Neural progenitor cell (in vitro differentiated cells): ENCODE results near the gene TLK1. TPM values are rescaled to one million over a fixed set of nuclear protein-coding genes. Genes with fewer than 3 reads are reported as not detected.

Experiments
- DNase-seq: peaks from one replicate; pipeline ENCODE4 v3.0.0-alpha.2; 2016; ENCODE audit warnings: low spot score
- H2AFZ ChIP-seq: fragments of 200-600 bp; sonication (generic); replicated peaks from 2 replicates; pipeline ENCODE4 v1.6.1; 2016; ENCODE audit warnings: antibody characterized with exemption
- H3F3A ChIP-seq: fragments of 200-600 bp; sonication (generic); 2 replicates; pipeline ENCODE4 v1.6.1; 2016; ENCODE audit warnings: antibody characterized with exemption, low read depth
- H3K27ac ChIP-seq: fragments of 200-600 bp; sonication (generic); 2 replicates; pipeline ENCODE4 v1.5.1; 2016; ENCODE audit warnings: mild to moderate bottlenecking
- H3K27me3 ChIP-seq: fragments of 200-600 bp; sonication (generic); 2 replicates; pipeline ENCODE4 v1.6.1; 2016; ENCODE audit warnings: mild to moderate bottlenecking, moderate library complexity
- H3K36me3 ChIP-seq: fragments of 200-600 bp; sonication (generic); 2 replicates; pipeline ENCODE4 v1.5.1; 2016
- H3K4me1 ChIP-seq: fragments of 200-600 bp; sonication (generic); 2 replicates; pipeline ENCODE4 v1.6.1; 2016; ENCODE audit warnings: mixed run types
- H3K4me2 ChIP-seq: fragments of 200-600 bp; sonication (generic); 2 replicates; pipeline ENCODE4 v1.6.1; 2016
- H3K4me3 ChIP-seq: fragments of 200-600 bp; sonication (generic); 2 replicates; pipeline ENCODE4 v1.5.1; 2016
- H3K79me2 ChIP-seq: fragments of 200-600 bp; sonication (generic); 2 replicates; pipeline ENCODE4 v1.6.1; 2016; ENCODE audit warnings: low read depth
- H3K9ac ChIP-seq: fragments of 200-600 bp; sonication (generic); 2 replicates; pipeline ENCODE4 v1.6.1; 2016
- H3K9me3 ChIP-seq: fragments of 200-600 bp; sonication (generic); 2 replicates; pipeline ENCODE4 v1.5.1; 2016; ENCODE audit warnings: low read depth
- H4K20me1 ChIP-seq: fragments of 200-600 bp; sonication (generic); 2 replicates; pipeline ENCODE4 v1.6.1; 2016; ENCODE audit warnings: low read depth
- H3K27ac Mint-ChIP-seq: 3 replicates; pipeline ENCODE4 v1.8.0; 2021; ENCODE audit warnings: mixed read lengths
- H3K27me3 Mint-ChIP-seq: 2 replicates; pipeline ENCODE4 v1.8.0; 2022; ENCODE audit warnings: low read depth, mild to moderate bottlenecking, inconsistent platforms, moderate library complexity, mixed read lengths; ENCODE audit not compliant: insufficient read depth
- H3K36me3 Mint-ChIP-seq: 3 replicates; pipeline ENCODE4 v1.8.0; 2021; ENCODE audit warnings: mixed read lengths
- H3K4me1 Mint-ChIP-seq: 3 replicates; pipeline ENCODE4 v1.8.0; 2021; ENCODE audit warnings: mixed read lengths
- H3K4me3 Mint-ChIP-seq: 3 replicates; pipeline ENCODE4 v1.8.0; 2021; ENCODE audit warnings: mild to moderate bottlenecking, moderate library complexity, mixed read lengths
- H3K9me3 Mint-ChIP-seq: 3 replicates; pipeline ENCODE4 v1.8.0; 2020; ENCODE audit warnings: mixed read lengths
- EZH2 ChIP-seq: fragments of 200-600 bp; sonication (generic); IDR thresholded peaks from 2 replicates; pipeline ENCODE4 v1.6.1; 2017; ENCODE audit warnings: antibody characterized with exemption, mild to moderate bottlenecking, moderate library complexity
- EZH2phosphoT487 ChIP-seq: fragments of 200-600 bp; sonication (generic); IDR thresholded peaks from 2 replicates; pipeline ENCODE4 v1.6.1; 2017; ENCODE audit warnings: antibody characterized with exemption
- total RNA-seq: library from RNA; depleted of rRNA; stranded (reverse); fragments of >200 nt; gene quantifications from 2 replicates; pipeline ENCODE4 v1.2.3, GENCODE V29; 2015; ENCODE audit warnings: low replicate concordance
- TF ChIP-seq, protein P1 (sequence below): fragments of 200-600 bp; sonication (generic); IDR thresholded peaks from 2 replicates; pipeline ENCODE4 v1.5.1; 2017; ENCODE audit warnings: antibody characterized with exemption, mild to moderate bottlenecking

Gene TLK1
- total RNA-seq, 1 donor from 2014 or later, result 31.1 TPM

DNA sequence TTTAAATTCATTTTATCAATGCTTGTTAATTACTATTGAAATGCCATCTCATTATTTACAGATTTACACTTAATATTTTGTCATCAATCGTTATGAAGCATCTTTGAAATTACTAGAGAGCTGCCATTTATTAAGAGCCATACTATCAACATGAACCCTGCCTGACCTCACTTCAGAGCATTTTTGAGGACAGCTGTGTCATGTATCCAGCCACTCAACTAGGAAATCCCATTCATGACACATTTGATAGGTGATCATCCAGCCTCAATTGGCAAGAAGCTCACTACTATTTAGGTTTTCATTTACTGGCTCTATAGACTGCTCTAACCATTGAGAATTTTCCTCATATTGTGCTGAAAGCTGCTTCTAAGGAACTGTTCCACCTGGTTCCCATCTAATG is 40.6 kb upstream of the TLK1 start:
- H3K4me2 ChIP-seq, result no peak overlapping the region
- no peak for DNase-seq
- no peaks in the 10 kb centered on the region for H3K79me2 ChIP-seq
- H3F3A ChIP-seq, result no peaks in the 10 kb centered on the region
- Mint-ChIP-seq H3K36me3 (no peaks in the 10 kb centered on the region), H3K4me1 (no peaks in the 10 kb centered on the region), H3K4me3 (no peak overlapping the region), H3K9me3 (no peaks in the 10 kb centered on the region), H3K27me3 (peaks cover under 1% of the 10 kb centered on the region), H3K27ac (no peak overlapping the region)
- H3K36me3 ChIP-seq, result no peaks in the 10 kb centered on the region
- no peak overlapping the region for H3K4me3 ChIP-seq
- H3K27ac ChIP-seq, result no peak overlapping the region
- no peak overlapping the region for H2AFZ ChIP-seq
- H3K4me1 ChIP-seq, result no peaks in the 10 kb centered on the region
- H3K27me3 ChIP-seq, result no peaks in the 10 kb centered on the region
- H4K20me1 ChIP-seq, result no peaks in the 10 kb centered on the region
- H3K9me3 ChIP-seq, result no peaks in the 10 kb centered on the region
- TF ChIP-seq EZH2phosphoT487, result no peak
- TF ChIP-seq EZH2, result no peak
- TF ChIP-seq, protein P1, sequence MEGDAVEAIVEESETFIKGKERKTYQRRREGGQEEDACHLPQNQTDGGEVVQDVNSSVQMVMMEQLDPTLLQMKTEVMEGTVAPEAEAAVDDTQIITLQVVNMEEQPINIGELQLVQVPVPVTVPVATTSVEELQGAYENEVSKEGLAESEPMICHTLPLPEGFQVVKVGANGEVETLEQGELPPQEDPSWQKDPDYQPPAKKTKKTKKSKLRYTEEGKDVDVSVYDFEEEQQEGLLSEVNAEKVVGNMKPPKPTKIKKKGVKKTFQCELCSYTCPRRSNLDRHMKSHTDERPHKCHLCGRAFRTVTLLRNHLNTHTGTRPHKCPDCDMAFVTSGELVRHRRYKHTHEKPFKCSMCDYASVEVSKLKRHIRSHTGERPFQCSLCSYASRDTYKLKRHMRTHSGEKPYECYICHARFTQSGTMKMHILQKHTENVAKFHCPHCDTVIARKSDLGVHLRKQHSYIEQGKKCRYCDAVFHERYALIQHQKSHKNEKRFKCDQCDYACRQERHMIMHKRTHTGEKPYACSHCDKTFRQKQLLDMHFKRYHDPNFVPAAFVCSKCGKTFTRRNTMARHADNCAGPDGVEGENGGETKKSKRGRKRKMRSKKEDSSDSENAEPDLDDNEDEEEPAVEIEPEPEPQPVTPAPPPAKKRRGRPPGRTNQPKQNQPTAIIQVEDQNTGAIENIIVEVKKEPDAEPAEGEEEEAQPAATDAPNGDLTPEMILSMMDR, result no peak
- H3K9ac ChIP-seq, result no peak overlapping the region

DNA sequence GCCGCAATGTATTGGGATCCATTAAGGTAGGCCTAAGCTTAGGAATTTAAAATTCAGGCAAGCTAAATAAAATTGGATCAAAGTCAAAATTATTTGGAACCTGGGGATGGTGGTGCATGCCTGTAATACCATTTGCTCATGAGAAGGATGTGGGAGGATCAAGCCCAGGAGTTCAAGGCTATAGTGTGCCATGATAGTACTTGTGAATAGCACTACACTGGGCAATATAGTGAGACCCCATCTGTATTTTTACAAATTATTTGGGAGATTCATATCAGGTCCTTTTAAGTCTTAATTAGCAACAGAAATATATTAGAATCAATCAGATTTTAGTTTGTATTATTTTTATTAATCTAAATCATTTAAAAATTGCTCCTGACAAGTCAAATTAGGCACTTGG is 39.8 kb upstream of the TLK1 start:
- no peaks in the 10 kb centered on the region for H3K9me3 Mint-ChIP-seq
- H3K4me1 Mint-ChIP-seq, result no peaks in the 10 kb centered on the region
- no peak for TF ChIP-seq EZH2
- TF ChIP-seq, protein P1, result no peak
- no peak for TF ChIP-seq EZH2phosphoT487
- H3K4me3 Mint-ChIP-seq, result no peak overlapping the region
- H3K27me3 Mint-ChIP-seq, result no peaks in the 10 kb centered on the region
- Histone ChIP-seq H2AFZ (no peak overlapping the region), H3K9me3 (no peaks in the 10 kb centered on the region), H3K36me3 (no peaks in the 10 kb centered on the region), H3K9ac (no peak overlapping the region), H3K27me3 (no peaks in the 10 kb centered on the region), H3K4me1 (no peaks in the 10 kb centered on the region), H3K4me3 (no peak overlapping the region), H3K4me2 (no peak overlapping the region), H3K79me2 (no peaks in the 10 kb centered on the region), H3K27ac (no peak overlapping the region), H3F3A (no peaks in the 10 kb centered on the region), H4K20me1 (no peaks in the 10 kb centered on the region)
- DNase-seq, result no peak
- no peak overlapping the region for H3K27ac Mint-ChIP-seq
- no peaks in the 10 kb centered on the region for H3K36me3 Mint-ChIP-seq

DNA sequence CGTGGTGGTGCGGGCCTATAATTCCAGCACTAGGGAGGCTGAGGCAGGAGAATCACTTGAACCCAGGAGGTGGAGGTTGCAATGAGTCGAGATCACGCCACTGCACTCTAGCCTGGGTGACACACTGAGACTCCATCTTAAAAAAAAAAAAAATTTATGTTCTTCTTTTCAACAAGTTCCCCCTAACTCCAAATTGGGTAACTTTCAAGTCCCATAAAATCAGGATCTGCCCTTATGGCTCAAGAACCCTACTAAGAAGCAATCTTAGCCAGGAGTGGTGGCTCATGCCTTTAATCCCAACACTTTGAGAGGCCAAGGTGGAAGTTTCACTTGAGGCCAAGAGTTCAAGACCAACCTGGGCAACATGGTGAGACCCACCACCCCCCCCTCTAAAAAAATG is 30.3 kb upstream of the TLK1 start:
- Histone ChIP-seq H3K4me1 (no peaks in the 10 kb centered on the region), H3K79me2 (no peaks in the 10 kb centered on the region), H3K9ac (no peak overlapping the region), H3F3A (no peaks in the 10 kb centered on the region), H3K36me3 (no peaks in the 10 kb centered on the region), H3K4me2 (no peak overlapping the region), H3K27me3 (no peaks in the 10 kb centered on the region), H3K9me3 (no peaks in the 10 kb centered on the region), H3K4me3 (no peak overlapping the region), H4K20me1 (no peaks in the 10 kb centered on the region), H2AFZ (no peak overlapping the region), H3K27ac (no peak overlapping the region)
- no peaks in the 10 kb centered on the region for H3K4me1 Mint-ChIP-seq
- no peaks in the 10 kb centered on the region for H3K36me3 Mint-ChIP-seq
- no peaks in the 10 kb centered on the region for H3K27me3 Mint-ChIP-seq
- H3K9me3 Mint-ChIP-seq, result no peaks in the 10 kb centered on the region
- DNase-seq, result no peak
- H3K4me3 Mint-ChIP-seq, result no peak overlapping the region
- H3K27ac Mint-ChIP-seq, result no peak overlapping the region
- TF ChIP-seq, protein P1, result no peak
- TF ChIP-seq EZH2 (no peak), EZH2phosphoT487 (no peak)

DNA sequence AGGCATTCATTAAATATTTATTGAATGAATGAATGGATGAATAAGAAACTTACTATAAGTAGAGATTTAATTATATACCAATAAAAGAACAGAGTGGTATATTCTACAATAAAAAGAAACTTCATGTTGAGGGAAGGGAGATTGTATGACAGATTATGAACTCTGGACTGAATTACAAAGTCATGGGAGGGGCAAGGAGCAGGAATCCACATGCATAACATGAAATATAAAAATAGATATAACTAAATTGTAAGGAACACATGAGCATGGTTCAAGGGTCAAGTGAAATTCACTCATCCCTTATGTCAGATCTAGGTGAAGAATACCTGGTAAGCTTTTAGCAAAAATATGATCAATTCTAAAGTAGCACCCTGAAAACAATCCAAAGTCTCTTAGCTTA is 27.1 kb upstream of the TLK1 start:
- no peaks in the 10 kb centered on the region for H3K9me3 Mint-ChIP-seq
- Histone ChIP-seq H3K9ac (no peak overlapping the region), H3K79me2 (no peaks in the 10 kb centered on the region), H3K4me3 (no peak overlapping the region), H3K4me2 (no peak overlapping the region), H2AFZ (no peak overlapping the region), H3K4me1 (no peaks in the 10 kb centered on the region), H3K27me3 (no peaks in the 10 kb centered on the region), H3K36me3 (no peaks in the 10 kb centered on the region), H3F3A (no peaks in the 10 kb centered on the region), H3K9me3 (no peaks in the 10 kb centered on the region), H4K20me1 (no peaks in the 10 kb centered on the region), H3K27ac (no peak overlapping the region)
- TF ChIP-seq, protein P1, result no peak
- TF ChIP-seq EZH2phosphoT487, result no peak
- no peak for TF ChIP-seq EZH2
- H3K27me3 Mint-ChIP-seq, result no peaks in the 10 kb centered on the region
- H3K4me1 Mint-ChIP-seq, result no peaks in the 10 kb centered on the region
- no peak overlapping the region for H3K4me3 Mint-ChIP-seq
- H3K27ac Mint-ChIP-seq, result no peak overlapping the region
- no peak for DNase-seq
- no peaks in the 10 kb centered on the region for H3K36me3 Mint-ChIP-seq
